ENCODE data around the gene SYT9.

GRCh38 chr11:7423946-7424345 is 172.2 kb downstream of the SYT9 start:
- TF ChIP-seq SIN3A (IDR thresholded peaks at IDR 0.05; ENCODE audit: borderline replicate concordance, insufficient read depth, low read length) (no peak), POLR2AphosphoS5 (IDR thresholded peaks at IDR 0.05; ENCODE audit: low read depth, low read length) (no peak), REST (IDR thresholded peaks at IDR 0.05; ENCODE audit: insufficient read depth in 1 of 2, low read depth in 2 of 2, low read length in 2 of 2) (no peak), TAF1 (IDR thresholded peaks at IDR 0.05; ENCODE audit: borderline replicate concordance, insufficient read depth, low read length) (no peak)

Measured in PFSK-1 (cell line).